Measurements from ENCODE around the gene F7. TPM values are rescaled to one million over a fixed set of nuclear protein-coding genes. Genes with fewer than 3 reads are reported as not detected.
"Not testable (repeated sequence)": the region's sequence is repeated elsewhere in the genome, so short reads cannot be mapped to it uniquely, and the experiment has no call there.

F7 gene
- total RNA-seq, 1 donor from 2014 or later, result 3.6 TPM

DNA sequence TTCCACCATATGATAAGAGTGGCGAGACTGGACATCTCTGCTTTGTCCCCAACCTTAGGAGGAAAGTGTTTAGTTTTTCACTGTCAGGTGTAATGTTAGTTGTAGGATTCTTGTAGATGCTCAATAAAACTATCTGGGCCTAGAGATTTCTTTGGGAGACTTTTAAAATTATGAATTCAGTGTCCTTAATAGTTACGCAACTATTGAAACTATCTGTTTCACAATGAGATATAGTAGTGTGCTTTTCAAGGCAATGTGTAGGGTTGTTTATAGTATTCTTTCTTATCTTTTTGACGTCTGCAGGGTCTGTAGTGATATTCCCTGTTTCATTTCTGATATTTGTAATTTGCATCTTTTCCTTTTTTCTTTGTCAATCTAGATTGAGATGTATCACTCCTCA, 33.2 kb upstream of the F7 start:
- no peak for DNase-seq (ENCODE audit: low spot score)

DNA sequence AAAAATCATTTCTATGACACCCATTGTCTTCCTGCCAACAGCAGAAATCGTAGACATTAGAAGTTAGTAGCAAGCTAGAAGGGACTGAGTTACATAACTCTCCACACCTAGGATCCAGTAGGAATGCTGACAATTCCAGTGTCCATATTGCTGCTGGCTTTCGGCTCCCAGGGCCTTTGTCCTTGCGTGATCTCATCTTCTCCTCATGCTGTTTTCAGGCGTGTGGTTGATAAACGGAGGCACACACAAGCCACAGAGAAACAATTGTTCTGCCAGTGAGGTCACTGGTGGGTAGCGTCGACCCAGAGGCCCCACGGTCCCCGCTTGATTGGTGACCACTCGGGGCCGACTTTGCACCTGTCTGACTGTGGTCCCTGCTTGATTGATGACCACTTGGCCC, 31.6 kb upstream of the F7 start:
- DNase-seq (ENCODE audit: low spot score), result no peak

DNA sequence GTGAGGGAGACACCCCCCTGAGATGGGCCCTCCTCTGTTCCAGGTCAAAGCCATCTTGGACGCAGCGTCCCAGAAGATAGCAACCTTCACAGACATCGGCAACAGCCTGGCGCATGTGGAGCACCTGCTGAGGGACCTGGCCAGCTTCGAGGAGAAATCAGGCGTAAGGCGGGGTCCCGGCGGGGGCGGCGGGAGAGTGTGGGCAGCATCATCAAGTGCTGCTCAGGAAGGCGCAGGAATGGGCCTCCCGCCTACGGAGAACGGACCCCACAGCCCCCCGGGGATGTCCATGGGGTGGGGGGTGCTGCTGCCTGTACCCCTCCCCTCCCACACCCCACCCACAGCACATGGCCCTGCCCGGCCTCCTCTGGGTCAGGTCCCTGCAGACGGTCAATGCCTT, 31.2 kb upstream of the F7 start:
- no peak for DNase-seq (ENCODE audit: low spot score)

DNA sequence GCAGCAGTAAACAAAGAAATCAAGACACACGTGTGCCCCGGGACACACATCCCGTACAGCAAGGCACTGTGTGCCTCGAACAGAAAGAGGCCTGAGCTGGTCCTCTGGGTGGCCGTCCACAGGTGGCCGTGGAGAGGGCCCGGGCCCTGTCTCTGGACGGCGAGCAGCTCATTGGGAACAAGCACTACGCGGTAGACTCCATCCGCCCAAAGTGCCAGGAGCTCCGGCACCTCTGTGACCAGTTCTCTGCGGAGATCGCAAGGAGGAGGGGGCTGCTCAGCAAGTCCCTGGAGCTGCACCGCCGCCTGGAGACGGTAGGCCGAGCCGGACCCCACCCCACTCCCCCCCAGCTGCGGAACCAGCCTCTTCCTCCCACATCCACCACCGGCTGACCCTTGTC, 30.7 kb upstream of the F7 start:
- no peak for DNase-seq (ENCODE audit: low spot score)

DNA sequence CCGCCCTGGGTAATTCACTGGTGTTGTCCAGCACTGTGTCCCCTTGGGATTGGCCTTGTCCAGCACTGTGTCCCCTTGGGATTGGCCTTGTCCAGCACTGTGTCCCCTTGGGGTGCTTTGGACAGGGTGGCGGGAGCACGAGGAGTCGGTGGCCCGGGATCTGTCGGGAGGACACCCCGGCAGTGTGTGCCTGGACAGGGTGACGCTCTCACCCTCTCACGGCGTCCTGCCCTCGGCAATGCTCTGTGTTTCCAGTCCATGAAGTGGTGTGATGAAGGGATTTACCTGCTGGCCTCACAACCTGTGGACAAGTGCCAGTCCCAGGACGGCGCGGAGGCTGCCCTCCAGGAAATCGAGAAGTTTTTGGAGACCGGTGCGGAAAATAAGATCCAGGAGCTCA, 29.9 kb upstream of the F7 start:
- no peak for DNase-seq (ENCODE audit: low spot score)

DNA sequence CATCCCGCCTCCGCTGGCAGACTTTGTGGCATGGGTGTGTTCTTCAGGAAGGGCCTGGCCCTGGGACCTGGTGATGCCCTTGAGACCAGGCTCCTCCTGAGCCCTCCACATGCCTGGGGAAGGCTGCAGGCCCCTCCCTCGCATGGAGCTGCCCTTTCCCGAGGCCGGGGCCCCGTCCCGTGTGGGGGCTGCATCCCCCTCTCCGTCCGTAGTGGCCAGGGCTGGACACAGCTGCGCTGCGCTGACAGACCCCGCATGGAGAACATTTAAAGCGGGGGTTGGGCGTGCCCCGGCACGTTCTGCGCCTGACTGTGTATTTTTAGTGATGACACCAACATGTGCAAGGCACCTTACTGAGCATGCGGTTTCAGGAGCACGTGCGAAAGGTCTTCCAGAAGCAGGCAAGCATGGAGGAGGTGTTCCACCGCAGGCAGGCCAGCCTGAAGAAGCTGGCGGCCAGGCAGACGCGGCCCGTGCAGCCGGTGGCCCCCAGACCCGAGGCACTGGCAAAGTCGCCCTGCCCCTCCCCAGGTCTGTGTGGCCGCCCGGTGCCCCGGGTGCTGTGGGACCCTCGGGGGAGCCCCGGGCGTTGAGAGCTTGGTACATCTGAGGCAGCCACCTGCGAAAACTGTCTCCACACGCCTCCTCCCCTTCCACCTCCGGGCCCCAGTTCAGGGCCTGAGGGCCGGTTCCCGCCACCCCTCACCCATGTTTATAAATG, 28.8 kb upstream of the F7 start:
- DNase-seq (ENCODE audit: low spot score), result no peak

DNA sequence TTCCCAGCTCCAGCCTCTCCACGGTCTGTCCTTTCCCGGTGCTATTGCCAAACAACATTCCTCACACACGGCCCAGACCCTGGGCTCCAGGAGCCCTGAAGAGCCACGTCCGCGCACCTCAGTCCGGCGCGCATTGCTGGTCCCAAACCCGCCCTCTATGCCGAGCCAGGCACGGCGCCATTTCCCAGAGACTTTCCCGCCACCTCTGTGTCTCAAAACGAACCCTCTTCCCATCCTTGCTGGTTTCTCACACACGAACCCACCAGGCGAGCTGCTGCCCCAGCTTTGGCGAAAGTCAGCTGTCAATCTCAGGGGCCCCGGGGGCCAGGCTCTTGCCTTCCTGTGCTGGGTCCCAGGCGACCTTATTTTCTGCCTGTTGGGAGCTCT, 28.0 kb upstream of the F7 start:
- DNase-seq (ENCODE audit: low spot score), result no peak

DNA sequence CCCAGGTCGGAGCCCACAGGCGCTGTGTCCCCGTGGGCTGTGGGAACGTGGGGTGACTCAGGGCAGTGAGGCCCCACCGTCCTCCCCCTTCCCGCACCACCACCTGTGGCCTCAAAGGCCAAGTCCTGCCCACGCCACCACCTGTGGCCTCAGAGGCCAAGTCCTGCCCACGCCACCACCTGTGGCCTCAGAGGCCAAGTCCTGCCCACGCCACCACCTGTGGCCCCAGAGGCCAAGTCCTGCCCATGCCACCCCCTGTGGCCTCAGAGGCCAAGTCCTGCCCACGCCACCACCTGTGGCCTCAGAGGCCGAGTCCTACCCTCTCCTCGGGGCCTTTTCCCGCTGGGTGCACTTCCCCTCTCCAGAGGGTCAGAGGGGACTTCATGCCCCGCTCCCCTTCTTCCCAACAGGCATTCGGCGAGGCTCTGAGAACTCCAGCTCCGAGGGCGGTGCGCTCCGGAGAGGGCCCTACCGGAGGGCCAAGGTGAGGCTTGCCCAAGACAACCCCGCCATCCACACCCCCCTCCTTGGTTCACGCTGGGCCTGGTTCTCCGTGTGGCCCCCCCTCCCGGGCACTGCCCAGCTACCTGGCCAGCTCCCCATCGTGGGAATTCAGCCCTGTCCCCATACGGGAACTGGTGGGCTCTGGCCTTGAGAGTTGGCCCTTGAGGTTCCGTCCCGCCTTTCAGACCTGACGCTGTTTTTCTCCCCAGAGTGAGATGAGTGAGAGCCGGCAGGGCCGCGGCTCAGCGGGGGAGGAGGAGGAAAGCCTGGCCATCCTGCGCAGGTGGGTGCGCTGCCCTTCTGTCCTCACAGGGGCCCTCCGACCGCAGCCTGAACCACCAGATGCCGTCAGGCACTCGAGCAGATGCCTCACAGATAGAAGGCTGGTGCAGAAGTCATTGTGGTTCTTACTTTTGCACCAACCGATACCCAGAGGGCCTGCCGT, 27.4 kb upstream of the F7 start:
- no peak for DNase-seq (ENCODE audit: low spot score)

DNA sequence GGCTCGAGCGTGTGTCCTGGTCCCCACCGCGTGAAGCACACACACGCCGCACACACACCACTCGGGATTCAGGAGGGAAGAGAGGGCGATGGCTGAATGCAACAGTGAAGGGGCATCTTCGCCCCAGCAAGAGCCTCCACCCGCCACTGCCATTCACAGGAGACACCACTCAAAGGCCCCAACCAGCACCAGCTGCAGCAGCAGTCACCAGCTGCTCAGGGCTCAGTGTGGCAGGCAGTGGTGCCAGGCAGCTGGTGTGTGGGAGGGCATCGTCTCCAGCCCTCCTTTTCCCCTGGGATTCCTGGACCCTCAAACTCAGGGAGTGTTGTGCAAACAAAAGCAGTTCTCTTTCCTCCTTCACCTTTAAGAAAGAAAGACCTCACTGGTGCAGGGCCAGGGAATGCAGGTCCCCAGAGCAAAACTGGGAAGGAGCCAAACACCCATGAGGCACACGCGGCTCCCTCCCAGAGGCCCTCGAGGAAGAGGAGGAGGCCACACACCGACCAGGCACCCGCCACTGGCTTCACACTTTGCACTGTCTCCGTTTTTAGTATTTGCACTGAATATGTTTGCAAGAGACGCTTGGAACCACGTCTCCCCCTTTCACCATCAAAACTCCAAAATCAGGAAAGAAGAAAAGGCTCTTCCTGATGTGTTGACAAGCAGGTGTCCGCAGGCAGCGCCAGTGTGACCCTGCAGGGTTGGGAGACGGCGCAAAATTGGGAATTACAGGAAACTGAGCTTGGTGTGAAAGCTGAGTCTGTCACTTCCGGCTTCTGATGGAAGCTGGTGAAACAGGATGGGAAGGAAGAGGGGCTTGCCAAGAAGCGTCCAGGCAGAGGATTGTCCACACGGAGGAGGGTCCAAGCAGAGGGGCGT, 26.4 kb upstream of the F7 start:
- no peak for DNase-seq (ENCODE audit: low spot score)

DNA sequence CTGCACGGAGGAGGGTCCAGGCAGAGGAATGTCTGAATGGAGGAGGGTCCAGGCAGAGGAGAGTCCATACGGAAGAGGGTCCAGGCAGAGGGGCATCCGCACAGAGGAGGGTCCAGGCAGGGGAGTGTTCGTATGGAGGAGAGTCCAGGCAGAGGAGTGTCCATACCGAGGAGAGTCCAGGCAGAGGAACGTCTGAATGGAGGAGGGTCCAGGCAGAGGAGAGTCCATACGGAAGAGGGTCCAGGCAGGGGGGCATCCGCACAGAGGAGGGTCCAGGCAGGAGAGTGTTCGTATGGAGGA, 25.9 kb upstream of the F7 start:
- not testable (repeated sequence) for DNase-seq (ENCODE audit: low spot score)

DNA sequence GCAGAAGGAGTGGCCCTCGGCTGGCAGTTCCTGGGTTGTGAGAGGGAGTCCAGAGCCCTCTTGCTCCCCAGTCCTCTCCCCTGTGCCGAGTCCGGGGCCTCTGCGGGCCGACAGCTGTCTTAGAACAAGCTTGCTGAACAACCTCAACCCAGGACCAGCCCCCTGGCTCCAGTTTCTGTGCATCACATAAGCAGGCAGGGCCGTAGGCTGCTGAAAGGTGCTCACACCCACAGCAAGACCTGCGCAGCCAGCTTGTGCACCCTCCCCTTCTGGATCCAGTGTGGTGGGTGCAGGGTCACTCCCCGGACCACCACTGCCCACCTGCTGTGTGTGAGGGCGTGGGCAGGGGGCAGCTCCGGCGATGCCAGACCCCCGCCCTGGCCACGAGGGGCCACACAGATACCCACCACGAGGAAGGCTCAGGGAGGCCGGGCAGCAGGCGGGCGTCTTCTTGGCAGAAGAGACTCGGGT, 25.2 kb upstream of the F7 start:
- DNase-seq (ENCODE audit: low spot score), result no peak

DNA sequence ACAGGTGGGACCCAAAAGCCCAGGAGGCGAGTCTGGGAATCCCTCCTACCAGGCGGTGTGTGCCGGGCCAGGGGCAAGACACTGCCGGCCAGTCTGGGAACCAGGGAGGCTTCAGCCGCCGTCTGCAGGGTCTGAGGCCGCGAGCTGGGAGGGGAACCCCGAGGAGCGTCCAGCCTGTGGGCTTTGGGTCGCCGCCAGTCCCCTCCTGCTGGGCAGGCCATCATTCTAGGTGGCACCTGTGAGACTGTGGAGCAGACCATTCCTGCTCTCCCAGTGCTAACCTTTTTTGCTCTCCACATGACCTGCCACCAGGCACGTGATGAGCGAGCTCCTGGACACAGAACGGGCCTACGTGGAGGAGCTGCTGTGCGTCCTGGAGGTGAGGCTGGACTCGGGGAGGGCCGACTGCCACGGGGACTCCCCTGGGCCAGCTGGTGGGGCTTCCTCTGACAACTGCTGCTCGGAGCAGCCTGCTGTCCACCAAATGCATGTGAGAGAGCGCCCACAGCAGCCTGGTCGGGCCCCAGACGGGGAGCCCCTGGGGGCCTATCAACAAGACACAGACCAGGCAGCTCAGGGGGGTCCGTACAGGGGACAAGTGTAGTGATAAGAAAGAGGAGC, 24.6 kb upstream of the F7 start:
- no peak for DNase-seq (ENCODE audit: low spot score)

DNA sequence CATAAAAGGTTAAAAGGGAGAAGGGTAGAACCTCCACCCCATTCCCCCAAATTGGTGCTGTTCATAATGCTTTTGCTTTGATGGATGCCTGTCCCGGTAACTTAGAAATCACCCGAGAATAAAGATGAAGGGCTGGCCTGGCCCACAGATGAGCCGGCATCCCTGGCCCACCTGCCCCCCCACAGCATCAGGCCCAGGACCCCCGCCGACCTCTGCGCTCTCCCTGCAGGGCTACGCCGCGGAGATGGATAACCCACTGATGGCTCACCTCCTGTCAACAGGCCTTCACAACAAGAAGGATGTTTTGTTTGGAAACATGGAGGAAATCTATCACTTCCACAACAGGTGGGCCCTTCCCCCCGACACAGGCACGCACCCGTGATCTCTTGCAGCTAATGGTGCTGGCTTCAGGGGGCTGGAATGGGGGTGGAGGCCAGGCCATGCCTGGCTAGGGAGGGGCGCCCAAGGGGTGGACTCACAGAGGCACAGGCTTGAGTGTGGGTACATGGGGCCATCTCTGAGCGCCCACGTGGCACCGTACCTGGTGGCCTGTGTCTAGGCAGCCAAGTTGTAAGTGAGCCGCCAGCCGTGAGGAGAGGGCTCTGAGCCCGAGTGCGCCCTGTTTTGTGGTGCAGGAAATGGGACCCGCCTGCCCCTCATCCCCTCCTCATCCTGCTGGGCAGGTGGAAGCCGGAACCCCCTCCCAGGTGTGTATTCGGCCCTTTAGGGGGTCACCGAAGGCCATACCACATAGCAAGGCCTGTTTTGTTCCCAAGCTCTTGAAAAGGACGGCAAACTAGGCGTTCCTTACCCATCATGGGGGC, 23.2 kb upstream of the F7 start:
- DNase-seq (ENCODE audit: low spot score), result no peak

DNA sequence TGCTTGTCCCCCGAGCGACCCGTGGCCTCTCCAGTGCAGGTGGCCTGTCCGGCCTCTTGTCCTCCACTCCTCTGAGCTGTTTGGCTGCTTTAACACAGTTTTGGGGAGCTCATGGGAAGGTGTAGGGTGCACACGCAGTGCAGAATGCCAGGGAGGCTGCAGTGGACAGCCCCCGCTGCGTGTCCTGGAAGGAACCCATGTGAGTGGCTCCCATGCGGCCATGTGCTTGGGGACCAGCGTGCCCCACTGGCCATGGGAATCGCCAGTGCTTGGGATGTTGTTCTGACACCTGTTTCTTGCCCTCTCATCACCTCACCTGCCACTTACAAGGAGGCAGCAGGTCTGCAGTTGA, 22.6 kb upstream of the F7 start:
- DNase-seq (ENCODE audit: low spot score), result no peak

DNA sequence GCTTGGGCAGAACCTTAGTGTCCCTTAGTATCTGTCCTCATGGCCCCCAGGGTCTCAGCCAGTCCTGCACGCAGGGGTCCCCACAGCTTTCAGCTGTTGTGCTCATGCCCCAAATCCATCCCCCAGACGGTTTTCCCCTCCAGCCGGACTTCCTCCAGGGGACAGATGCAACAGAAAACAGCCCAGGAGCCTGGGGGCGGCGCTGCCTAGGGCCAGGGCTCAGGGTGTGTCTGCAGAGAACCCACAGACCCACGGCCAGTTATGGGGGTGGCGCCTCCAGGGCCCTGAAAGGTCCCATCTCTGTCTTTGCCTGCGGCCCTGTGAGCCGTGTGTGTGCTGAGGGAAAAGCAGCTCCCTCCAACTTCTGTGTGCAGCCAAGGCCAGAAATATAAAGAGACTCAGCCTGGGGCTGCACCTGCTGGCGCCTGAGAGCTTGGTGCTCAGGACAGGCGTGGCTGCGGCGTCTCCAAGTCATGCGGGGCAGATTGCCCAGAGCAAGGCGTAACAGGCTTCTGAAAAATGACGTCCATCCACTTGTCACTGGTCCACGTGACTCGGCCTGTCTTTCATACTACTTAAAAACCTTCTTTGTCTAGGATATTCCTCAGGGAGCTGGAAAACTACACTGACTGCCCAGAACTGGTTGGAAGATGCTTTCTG, 22.1 kb upstream of the F7 start:
- peak; percentile 7 for DNase-seq (ENCODE audit: low spot score)

DNA sequence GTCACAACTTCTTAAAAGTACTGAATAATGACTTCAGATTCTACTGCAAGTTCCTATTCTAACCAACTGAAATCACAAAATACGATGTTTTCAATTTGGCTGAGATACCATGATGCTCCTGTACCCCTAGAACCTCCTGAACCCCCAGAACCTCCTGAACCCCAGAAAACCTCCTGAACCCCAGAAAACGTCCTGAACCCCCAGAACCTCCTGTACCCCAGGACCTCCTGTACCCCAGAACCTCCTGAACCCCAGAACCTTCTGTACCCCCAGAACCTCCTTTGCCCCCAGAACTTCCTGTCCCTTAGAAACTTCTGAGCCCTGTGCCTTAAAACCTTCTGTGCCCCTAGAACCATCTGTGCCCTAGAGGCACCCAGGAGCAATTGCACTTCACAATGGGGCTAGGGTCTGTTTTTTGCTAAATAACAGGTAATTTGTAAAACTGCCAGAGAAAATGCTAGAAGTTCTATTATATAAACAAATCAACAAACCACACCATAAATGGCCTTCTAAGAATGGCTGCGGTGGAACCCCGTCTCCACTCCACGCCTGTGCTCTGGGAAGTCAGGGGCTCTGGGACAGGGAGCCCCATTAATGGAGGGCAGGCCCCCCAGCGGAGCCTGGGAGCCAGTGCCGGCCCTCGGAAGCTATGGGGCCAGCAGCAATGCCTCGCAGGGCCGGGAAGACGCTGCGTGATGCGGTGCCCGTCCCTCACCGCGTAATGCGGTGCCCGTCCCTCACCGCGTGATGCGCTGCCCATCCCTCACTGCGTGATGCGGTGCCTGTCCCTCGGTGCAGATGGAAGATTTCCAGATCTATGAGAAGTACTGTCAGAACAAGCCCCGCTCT, 21.3 kb upstream of the F7 start:
- no peak for DNase-seq (ENCODE audit: low spot score)

DNA sequence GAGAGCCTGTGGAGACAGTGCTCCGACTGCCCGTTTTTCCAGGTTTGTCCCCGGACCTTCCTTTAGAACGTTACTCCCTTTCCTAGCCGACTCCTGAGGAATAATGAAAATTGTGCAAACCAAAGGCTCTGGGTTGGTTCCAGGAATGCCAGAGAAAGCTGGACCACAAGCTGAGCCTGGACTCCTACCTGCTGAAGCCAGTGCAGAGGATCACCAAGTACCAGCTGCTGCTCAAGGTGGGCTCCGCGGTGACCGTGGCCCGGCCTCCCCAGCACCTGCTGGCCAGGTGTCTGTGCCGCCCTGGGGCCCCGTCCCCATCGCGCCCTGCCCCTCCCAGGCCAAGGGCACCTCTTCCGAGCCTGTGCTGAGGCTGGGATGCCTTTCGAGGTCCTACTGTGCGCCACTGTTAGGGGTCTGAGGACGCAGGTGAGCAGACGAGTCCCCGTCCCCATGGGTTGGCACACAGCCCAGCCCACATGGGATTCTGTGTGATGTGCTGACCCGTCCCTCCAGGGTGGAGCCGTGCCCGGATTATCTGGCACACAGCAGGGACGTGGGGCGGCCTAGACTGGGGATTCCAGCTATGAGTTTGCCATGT, 20.5 kb upstream of the F7 start:
- no peak for DNase-seq (ENCODE audit: low spot score)

DNA sequence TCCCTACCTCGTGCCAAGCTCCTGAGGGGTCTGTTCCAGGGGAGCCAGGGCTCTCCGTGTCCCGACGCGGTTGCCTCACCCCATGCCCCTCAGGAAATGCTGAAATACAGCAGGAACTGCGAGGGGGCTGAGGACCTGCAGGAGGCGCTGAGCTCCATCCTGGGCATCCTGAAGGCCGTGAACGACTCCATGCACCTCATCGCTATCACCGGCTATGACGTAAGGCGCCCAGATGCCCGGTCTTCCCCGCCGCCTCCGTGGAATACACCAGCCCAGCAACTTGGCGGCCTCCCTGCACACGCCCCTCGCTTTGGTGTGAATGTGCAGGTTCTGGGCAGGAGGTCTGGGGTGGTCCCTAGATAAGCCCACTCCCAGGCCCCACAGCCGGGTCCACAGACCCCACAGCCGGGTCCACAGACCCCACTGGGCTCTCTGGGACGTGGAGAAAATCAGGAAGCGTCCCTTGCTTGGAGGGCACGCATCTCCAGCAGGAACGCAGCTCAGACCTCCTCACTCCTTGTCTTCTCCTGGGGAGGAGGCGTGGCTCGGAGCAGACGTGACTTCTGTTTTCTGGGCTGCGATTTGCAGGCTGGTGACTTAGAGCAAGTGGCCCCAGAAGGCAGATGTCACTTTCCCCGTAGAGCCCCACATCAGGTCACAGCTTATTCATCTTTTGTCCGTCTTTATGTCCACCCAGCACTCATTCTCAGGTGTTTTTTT, 19.4 kb upstream of the F7 start:
- DNase-seq (ENCODE audit: low spot score), result no peak
